GM19395 (cell line): ENCODE data around the gene RYK.

ENCODE experiments used
- ATAC-seq: cut with Tn5 transposase; IDR thresholded peaks from one replicate; pipeline ENCODE4 v1.9.1; 2021; ENCODE audit warnings: mild to moderate bottlenecking, moderate library complexity; ENCODE audit not compliant: unreplicated experiment

Gene RYK

DNA sequence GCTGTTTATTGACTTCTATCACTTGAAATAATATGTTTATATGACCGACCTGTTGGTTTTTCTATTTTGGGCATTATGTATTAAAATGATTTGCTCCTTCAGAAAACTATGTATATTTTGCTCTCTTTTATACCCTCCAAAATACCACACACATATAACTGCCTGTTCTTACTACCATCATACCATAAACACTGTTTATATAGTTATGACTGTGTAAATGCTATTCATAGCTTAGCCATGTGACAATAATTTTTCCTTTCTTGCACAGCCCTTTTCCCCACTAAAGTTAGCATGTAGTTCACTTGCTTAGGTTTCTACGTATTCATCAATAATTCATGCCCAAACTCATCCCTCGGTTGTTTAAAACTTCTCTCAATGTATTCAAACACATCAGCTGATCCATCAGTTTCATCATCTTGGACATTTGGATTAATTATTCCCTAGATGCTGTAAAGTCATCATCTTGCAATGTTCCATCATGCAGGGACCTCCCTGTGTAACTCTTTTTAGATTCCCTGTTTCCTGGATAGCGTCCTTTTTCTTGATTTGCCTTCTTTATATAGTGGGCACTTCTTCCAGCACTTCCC lies 8.2 kb upstream of the RYK start:
- ATAC-seq: no peak

DNA sequence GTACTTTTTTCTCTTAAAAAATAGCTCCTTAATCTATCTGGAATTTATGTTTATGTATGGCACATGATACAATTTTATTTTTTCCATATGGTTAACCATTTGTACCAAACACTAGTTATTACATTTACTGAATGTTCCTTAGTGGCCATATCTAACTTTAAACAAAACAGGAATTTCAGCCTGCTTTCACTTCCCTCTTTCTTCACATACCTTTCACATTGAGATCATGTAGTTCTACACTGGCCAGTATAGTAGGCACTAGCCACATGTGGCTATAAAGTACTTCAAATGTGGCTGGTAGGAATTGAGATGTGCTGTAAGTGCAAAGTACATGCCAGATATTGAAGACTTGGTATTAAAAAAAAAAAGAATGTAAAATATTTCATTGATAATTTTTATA lies 4.7 kb upstream of the RYK start:
- ATAC-seq: no peak

GRCh38 chr3:134253475-134254226 lies 3.0 kb upstream of the RYK start:
- no peak for ATAC-seq

GRCh38 chr3:134252766-134253165 lies 2.1 kb upstream of the RYK start:
- ATAC-seq: no peak

- no peak for ATAC-seq
Measured at GRCh38 chr3:134251731-134252391, 1.2 kb upstream of the RYK start.

DNA sequence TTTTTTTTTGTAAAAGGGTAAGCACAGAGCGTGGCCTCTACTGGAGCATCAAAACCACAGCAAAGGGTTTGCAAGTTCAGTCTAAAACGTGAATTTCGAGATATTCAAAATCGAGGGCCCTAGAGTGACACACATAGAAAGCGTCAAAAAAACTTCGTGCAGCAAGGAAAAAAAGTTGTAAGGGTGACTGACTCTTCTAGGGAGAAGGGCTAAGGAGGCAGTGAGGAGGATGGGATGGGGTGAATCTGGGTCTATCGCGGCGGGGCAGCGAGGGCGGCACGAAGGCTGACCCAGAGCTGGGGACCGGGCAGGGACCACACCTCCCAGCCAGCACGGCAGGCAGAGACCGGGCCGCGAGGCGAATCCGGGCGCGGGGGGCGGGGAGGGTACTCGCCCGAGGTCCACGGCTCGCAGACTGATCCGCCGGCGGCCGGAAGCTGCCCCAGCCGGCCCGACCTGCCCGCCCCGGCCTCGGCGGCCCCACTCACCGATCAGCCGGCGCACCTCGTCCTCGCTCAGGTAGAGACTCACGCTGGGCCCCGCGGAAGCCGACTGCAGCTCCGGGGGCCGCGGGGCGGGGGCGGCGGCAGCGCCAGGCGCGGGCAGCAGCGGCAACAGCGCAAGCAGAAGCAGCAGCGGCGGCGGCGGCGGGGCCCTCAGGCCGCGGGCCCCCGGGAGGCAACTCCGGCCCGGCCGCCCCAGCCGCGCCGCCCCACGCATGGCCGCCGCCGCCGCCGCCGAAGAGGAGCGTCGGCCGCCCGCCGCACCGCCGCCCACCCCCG lies 533 bp downstream of the RYK start:
- peak; percentile 53 for ATAC-seq

GRCh38 chr3:134249296-134249841 lies 1.3 kb downstream of the RYK start:
- ATAC-seq: peak; percentile 5

DNA sequence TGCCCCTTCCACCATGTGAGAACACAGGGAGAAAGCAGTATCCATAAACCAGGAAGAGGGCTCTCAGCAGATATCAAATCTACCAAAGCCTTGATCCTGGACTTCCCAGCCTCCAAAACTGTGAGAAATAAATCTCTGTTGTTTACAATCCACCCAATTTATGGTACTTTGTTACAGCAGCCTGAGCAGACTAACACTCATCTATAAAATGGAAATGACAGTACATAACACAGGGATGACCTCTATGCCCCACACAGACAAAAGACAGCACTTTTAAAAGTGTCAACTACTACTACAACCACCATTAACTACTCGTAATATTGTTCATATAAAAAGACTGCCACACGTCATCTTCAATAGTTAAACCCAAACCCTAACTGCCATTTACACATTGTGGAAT lies 5.7 kb downstream of the RYK start:
- ATAC-seq: no peak

- no peak for ATAC-seq
Measured at GRCh38 chr3:134242649-134243617, 7.7 kb downstream of the RYK start.

DNA sequence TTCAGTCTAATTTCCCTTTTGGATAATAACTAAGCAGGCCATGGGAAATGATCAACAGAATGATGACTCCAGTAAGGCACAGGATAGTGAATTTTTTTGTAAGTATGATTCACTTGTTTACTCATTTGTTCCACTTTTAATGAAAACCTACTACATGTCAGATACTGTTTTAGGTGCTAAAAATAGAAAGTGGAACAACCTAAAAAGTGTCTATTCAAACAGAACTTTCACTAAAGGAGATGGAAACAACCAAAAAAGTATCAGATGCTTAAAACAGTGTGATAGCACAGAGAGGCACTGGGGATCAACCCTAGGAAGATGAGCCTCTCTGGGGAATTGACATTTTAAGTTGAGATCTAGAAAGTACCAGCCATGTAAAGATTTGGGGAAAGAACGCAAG lies 11.1 kb downstream of the RYK start:
- ATAC-seq: peak; percentile 61

DNA sequence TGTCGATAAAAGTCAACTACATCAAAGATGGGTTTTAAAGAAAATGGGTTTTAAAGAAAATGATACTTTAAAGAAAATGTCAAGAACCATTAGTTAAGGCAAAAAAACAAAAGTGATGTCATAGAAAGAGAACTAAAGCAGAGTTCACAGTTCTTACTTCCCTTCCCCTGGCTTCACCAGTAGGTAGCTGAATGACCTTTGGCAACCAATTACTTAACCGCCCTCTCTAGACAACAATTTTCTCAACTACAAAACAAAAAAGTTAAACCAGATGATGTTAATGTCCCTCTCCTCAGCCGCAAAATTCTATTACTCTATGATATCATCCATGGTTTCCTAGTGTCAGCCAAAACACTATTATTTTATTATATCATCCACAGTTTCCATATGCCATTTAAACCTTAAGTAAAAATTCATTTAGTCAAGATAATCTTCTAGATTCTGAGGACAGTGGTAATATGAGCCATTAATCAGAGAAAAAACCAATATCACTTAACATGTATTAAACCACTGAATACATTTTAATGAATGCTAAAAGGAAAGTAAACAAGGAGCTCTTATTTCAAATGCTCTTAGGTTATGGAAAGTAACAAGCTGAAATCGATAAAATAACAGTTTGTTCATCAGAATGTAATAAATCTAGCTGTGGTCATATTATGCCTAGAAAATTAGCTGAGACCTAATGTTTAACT lies 13.1 kb downstream of the RYK start:
- no peak for ATAC-seq

DNA sequence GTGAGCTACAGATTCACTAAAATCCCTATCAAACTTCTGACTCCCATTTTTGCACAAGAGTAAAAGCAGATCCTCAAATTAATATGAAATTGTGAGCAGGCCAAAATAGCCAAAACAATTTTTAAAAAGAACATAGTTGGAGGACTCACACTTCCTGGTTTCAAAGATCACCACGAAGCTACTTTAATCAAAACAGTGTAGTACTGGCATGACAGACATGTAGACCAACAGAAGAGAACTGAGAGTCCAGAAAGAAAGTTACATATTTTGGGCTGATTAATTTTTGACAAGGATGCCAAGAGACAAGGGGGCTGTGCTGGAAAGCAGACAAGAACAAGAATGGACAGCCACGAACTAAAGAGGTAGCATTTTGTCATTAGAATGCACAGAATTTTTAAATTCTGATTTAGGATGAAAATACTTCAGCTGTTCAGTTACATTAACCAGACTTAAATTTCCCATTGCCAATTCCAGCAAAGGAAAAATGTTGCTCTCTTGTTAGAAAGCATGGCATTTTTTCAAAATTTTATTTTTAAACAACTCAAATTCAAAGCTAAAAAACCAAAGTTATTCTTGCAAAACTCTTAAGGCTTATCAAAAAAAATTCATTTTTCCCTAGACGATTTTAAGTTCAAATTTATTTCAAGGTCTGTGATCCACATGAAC lies 14.0 kb downstream of the RYK start:
- ATAC-seq: peak; percentile 72

DNA sequence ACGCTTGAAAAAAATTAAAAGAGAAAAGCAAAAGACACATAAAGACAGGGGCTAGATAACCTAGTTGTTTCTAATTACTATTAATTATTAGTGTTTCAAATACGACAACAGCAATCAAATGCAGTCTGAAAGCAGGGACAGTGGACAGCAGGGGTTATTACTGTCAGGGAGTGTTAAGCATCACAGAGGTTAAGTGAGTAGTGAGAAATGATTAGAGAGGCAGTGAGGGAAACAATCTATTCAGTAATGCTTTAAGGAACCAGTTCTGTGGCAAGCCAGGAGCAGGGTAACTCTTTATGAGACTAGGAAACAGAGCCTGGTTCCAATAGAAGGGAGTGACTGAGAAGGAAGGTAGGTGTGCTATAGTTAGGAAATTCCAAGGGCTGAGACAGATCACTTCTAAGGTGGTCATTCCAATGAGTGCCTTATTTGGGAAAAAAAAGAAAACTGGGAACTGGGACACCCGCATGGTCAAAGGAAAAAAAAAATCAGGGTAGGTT lies 15.0 kb downstream of the RYK start:
- no peak for ATAC-seq

DNA sequence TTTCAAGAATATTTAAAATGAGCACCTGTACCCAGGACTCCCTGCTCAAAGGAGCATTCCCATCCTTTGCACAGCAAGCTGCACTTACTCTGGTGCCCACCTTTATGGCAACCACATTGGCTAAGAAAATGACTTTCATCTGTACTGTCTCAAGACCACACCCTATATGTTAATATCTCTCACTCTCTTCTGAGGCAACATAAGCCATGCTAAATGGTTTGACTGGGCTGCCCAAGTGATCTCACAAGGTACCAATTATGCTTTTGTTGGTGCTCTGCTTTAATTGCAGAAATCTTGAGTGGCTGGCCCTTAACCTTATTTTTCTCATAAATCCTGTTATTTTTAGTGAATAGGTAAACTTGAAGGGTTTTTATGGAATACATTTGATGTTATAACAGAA lies 17.7 kb downstream of the RYK start:
- no peak for ATAC-seq

DNA sequence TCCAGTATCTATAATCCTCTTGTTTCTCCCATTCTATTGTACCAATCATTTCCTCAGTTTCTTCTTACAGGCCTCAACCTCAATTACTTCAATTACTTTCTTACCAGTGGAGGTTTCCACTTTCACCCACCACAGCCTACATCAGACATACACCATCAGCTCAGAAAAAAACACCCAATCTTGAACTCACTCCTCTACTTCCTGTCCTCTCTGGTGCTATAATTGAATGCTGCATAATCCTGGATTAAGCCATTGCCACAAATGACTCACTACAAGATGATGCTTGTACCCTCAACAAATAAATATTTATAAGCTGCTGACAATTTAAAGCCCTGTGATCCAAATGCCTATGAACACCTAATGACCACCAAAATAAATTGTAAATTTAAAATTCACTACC lies 18.5 kb downstream of the RYK start:
- peak; percentile 45 for ATAC-seq

GRCh38 chr3:134231131-134231530 lies 19.5 kb downstream of the RYK start:
- ATAC-seq: no peak

DNA sequence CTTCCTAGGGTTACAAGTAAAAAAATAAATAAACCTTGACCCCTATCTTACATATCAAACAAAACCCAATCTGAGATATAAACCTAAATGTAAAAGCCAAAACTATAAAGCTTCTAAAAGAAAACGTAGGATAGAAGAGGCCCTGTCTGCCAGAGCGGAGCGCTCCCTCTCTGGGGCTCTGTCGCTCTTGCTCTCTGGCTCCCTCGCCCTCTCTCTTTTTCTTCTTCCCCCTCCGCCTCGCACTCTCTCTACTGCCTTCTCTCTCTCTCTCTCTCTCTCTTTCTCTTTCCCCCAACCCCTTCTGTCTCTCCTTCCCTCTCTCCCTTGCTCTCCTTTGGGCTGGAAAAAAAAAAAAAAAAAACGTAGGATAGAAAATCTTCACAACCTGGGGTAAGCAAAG lies 21.6 kb downstream of the RYK start:
- no peak for ATAC-seq

GRCh38 chr3:134228479-134228878 lies 22.2 kb downstream of the RYK start:
- no peak for ATAC-seq

DNA sequence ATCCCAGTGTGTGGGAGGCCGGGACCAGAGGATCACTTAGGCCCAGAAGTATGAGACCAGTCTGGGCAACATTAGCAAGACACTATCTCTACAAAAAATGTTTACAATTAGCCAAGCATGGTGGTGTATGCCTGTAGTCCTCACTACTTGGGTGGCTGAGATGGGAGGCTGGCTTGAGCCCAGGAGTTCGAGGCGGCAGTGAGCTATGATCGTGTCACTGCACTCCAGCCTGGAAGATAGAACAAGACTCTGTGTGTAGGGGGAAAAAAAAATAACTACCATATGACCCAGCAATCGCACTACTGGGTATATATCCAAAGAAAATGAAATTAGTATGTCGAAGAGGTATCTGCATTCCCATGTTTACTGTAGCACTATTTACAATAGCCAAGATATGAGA lies 22.6 kb downstream of the RYK start:
- ATAC-seq: no peak
